H1 (cell line): ENCODE results near the gene CORIN. TPM values are rescaled to one million over a fixed set of nuclear protein-coding genes. Genes with fewer than 3 reads are reported as not detected.

Experiments used
- CTCF ChIA-PET: fragments of 300-600 bp; sonication (Branson Sonifier 250); formaldehyde crosslinking; loops from one replicate; lab custom pipeline; 2021; ENCODE audit not compliant: partially characterized antibody; lab: Charles Lee
- POLR2A ChIA-PET: fragments of 300-600 bp; sonication (Branson Sonifier 250); formaldehyde crosslinking; loops from one replicate; lab custom pipeline; 2021; ENCODE audit warnings: inconsistent platforms; ENCODE audit not compliant: partially characterized antibody; lab: Charles Lee
- DNase-seq, 2 experiments: peaks; one replicate each; pipeline versions ENCODE4 v3.0.0 to v3.0.0-alpha.2; 2010 to 2022; ENCODE audit warnings: low spot score in 2 of 2, low read depth in 1 of 2, mixed read lengths in 1 of 2
- FAIRE-seq: peaks from 2 replicates; lab custom pipeline; 2011; peaks lifted over from hg19 to GRCh38; lab: Jason Lieb, UNC
- H2AFZ ChIP-seq: 2 replicates; pipeline ENCODE4 v1.8.1; 2012; ENCODE audit warnings: low read length, inconsistent platforms
- H2AK5ac ChIP-seq: 2 replicates; pipeline ENCODE4 v1.6.1; 2013; ENCODE audit warnings: low read depth, low read length
- H2BK120ac ChIP-seq: replicated peaks from 2 replicates; pipeline ENCODE3; 2013; ENCODE audit warnings: low read depth, low read length, inconsistent platforms
- H2BK12ac ChIP-seq: 2 replicates; pipeline ENCODE4 v1.6.1; 2013; ENCODE audit warnings: low read depth, low read length
- H2BK15ac ChIP-seq: 2 replicates; pipeline ENCODE4 v1.6.1; 2013; ENCODE audit warnings: low read length
- H2BK20ac ChIP-seq: 2 replicates; pipeline ENCODE4 v1.6.1; 2013; ENCODE audit warnings: low read length
- H2BK5ac ChIP-seq: 2 replicates; pipeline ENCODE4 v1.6.1; 2013; ENCODE audit warnings: low read depth, low read length
- H3K14ac ChIP-seq: 2 replicates; pipeline ENCODE4 v1.6.1; 2013; ENCODE audit warnings: inconsistent platforms; ENCODE audit not compliant: insufficient read length
- H3K18ac ChIP-seq: 2 replicates; pipeline ENCODE4 v1.6.1; 2013; ENCODE audit warnings: low read length; ENCODE audit errors: extremely low read depth
- H3K23ac ChIP-seq: 2 replicates; pipeline ENCODE4 v1.6.1; 2013; ENCODE audit warnings: inconsistent platforms; ENCODE audit not compliant: insufficient read length
- H3K23me2 ChIP-seq: 2 replicates; pipeline ENCODE4 v1.6.1; 2013; ENCODE audit warnings: low read depth, low read length
- H3K27ac ChIP-seq: 2 replicates; pipeline ENCODE4 v1.6.1; 2011; ENCODE audit warnings: low read depth, low read length, inconsistent platforms
- H3K27me3 ChIP-seq, 4 experiments: replicated peaks in 1 of 4; 1 replicate in 1 of 4; 2 replicates in 3 of 4; pipeline versions ENCODE4 v1.6.1 to v1.8.1; 2011 to 2013; ENCODE audit warnings: low read length in 3 of 4, mild to moderate bottlenecking in 3 of 4, inconsistent platforms in 2 of 4, mixed read lengths in 2 of 4, moderate library complexity in 1 of 4; ENCODE audit not compliant: control insufficient read depth in 3 of 4, insufficient read depth in 3 of 4; ENCODE audit errors: extremely low read depth in 1 of 4
- H3K36me3 ChIP-seq, 4 experiments: 2 replicates each; pipeline versions ENCODE4 v1.6.1 to v1.8.1; 2011 to 2013; ENCODE audit warnings: mild to moderate bottlenecking in 4 of 4, low read length in 3 of 4, moderate library complexity in 2 of 4, control low read depth in 1 of 4, inconsistent platforms in 1 of 4; ENCODE audit not compliant: insufficient read depth in 4 of 4, control insufficient read depth in 2 of 4
- H3K4ac ChIP-seq: replicated peaks from 2 replicates; pipeline ENCODE3; 2013; ENCODE audit warnings: low read length, low read depth, mixed read lengths, inconsistent platforms; ENCODE audit not compliant: insufficient read length
- H3K4me1 ChIP-seq, 4 experiments: replicated peaks in 1 of 4; 1 replicate in 1 of 4; 2 replicates in 3 of 4; pipeline versions ENCODE4 v1.6.1 to v1.8.1; 2011 to 2013; ENCODE audit warnings: low read length in 3 of 4, inconsistent platforms in 2 of 4, mixed read lengths in 1 of 4; ENCODE audit not compliant: insufficient read depth in 4 of 4, control insufficient read depth in 3 of 4
- H3K4me2 ChIP-seq, 2 experiments: 2 replicates each; pipeline versions ENCODE4 v1.6.1 to v1.8.1; 2011 to 2013; ENCODE audit warnings: low read depth in 2 of 2, low read length in 2 of 2, control low read depth in 1 of 2, inconsistent platforms in 1 of 2, mild to moderate bottlenecking in 1 of 2; ENCODE audit not compliant: insufficient read depth in 1 of 2
- H3K4me3 ChIP-seq, 4 experiments: fragments of 200-600, 300-600 bp in 1 of 4; sonication (generic), shearing (Covaris generic), sonication (Bioruptor Twin) in 1 of 4; 2 replicates each; pipeline versions ENCODE4 v1.5.1 to v1.8.1; 2011 to 2016; ENCODE audit warnings: low read length in 4 of 4, low read depth in 3 of 4, control low read depth in 2 of 4, inconsistent platforms in 2 of 4, mild to moderate bottlenecking in 2 of 4, mixed read lengths in 1 of 4, moderate library complexity in 1 of 4; ENCODE audit not compliant: insufficient read depth in 2 of 4; ENCODE audit errors: extremely low read depth in 1 of 4
- H3K56ac ChIP-seq: replicated peaks from 2 replicates; pipeline ENCODE3; 2013; ENCODE audit warnings: low read depth, mild to moderate bottlenecking, mixed read lengths, low read length, inconsistent platforms; ENCODE audit not compliant: insufficient read length
- H3K79me1 ChIP-seq: 2 replicates; pipeline ENCODE4 v1.6.1; 2013; ENCODE audit warnings: low read depth, low read length, control low read depth
- H3K79me2 ChIP-seq, 2 experiments: 2 replicates each; pipeline versions ENCODE4 v1.6.1 to v1.8.1; 2012 to 2013; ENCODE audit warnings: low read length in 2 of 2, mild to moderate bottlenecking in 2 of 2, inconsistent platforms in 1 of 2; ENCODE audit not compliant: insufficient read depth in 2 of 2, control insufficient read depth in 1 of 2
- H3K9ac ChIP-seq, 4 experiments: replicated peaks in 1 of 4; 1 replicate in 1 of 4; 2 replicates in 3 of 4; pipeline versions ENCODE4 v1.6.1 to v1.8.1; 2011 to 2013; ENCODE audit warnings: low read depth in 3 of 4, low read length in 3 of 4, control low read depth in 2 of 4, mild to moderate bottlenecking in 2 of 4, moderate library complexity in 2 of 4, inconsistent platforms in 1 of 4; ENCODE audit errors: extremely low read depth in 1 of 4
- H3K9me3 ChIP-seq, 2 experiments: 2 replicates each; pipeline versions ENCODE4 v1.6.1 to v1.8.1; 2012 to 2013; ENCODE audit warnings: mild to moderate bottlenecking in 2 of 2, moderate library complexity in 2 of 2, control low read depth in 1 of 2, inconsistent platforms in 1 of 2, low read depth in 1 of 2, low read length in 1 of 2, mixed read lengths in 1 of 2; ENCODE audit not compliant: insufficient read depth in 2 of 2
- H4K20me1 ChIP-seq, 2 experiments: replicated peaks in 1 of 2; 2 replicates each; pipeline versions ENCODE3 to v1.8.1; 2011 to 2013; ENCODE audit warnings: inconsistent platforms in 2 of 2, low read length in 2 of 2, mild to moderate bottlenecking in 1 of 2; ENCODE audit not compliant: insufficient read depth in 2 of 2, control insufficient read depth in 1 of 2
- H4K5ac ChIP-seq: 2 replicates; pipeline ENCODE4 v1.6.1; 2013; ENCODE audit warnings: low read length, low read depth, mixed read lengths, inconsistent platforms; ENCODE audit not compliant: insufficient read length
- H4K8ac ChIP-seq: 2 replicates; pipeline ENCODE4 v1.8.0; 2013; ENCODE audit warnings: mild to moderate bottlenecking, moderate library complexity, low read length, inconsistent platforms; ENCODE audit not compliant: insufficient read depth; ENCODE audit errors: extremely low read depth
- H4K91ac ChIP-seq: replicated peaks from 2 replicates; pipeline ENCODE3; 2013; ENCODE audit warnings: low read length, mixed read lengths, inconsistent platforms; ENCODE audit not compliant: insufficient read length
- ATF3 ChIP-seq: IDR thresholded peaks from 2 replicates; pipeline ENCODE4 v1.6.1; 2011; ENCODE audit warnings: low read depth, mild to moderate bottlenecking, low read length; ENCODE audit not compliant: insufficient read depth
- BCL11A ChIP-seq, 2 experiments: IDR thresholded peaks; one replicate each; pipeline ENCODE4 v1.6.1; 2011; ENCODE audit warnings: low read depth in 2 of 2, low read length in 2 of 2, mild to moderate bottlenecking in 2 of 2
- BRCA1 ChIP-seq: IDR thresholded peaks from 2 replicates; pipeline ENCODE4 v1.6.1; 2012; ENCODE audit warnings: low read depth, low read length, improper control_type of control experiment
- CHD2 ChIP-seq: IDR thresholded peaks from 2 replicates; pipeline ENCODE4 v1.6.1; 2012; ENCODE audit warnings: low read length, improper control_type of control experiment
- EP300 ChIP-seq, 2 experiments: IDR thresholded peaks; 1 replicate in 1 of 2; 2 replicates in 1 of 2; pipeline ENCODE4 v1.6.1; 2011 to 2012; ENCODE audit warnings: low read depth in 2 of 2, low read length in 2 of 2, mild to moderate bottlenecking in 2 of 2, borderline replicate concordance in 1 of 2, inconsistent platforms in 1 of 2, moderate library complexity in 1 of 2
- GABPA ChIP-seq: IDR thresholded peaks from 2 replicates; pipeline ENCODE4 v1.6.1; 2011; ENCODE audit warnings: mild to moderate bottlenecking, low read length, moderate library complexity, borderline replicate concordance; ENCODE audit not compliant: insufficient read depth
- KDM4A ChIP-seq: IDR thresholded peaks from one replicate; pipeline ENCODE4 v1.7.1; 2012; ENCODE audit warnings: low read depth, mild to moderate bottlenecking, moderate library complexity, low read length, inconsistent platforms; ENCODE audit not compliant: severe bottlenecking
- NANOG ChIP-seq: IDR thresholded peaks from 2 replicates; pipeline ENCODE4 v1.6.1; 2011; ENCODE audit warnings: low read length, low read depth, mild to moderate bottlenecking, inconsistent platforms; ENCODE audit not compliant: insufficient read depth, poor library complexity, severe bottlenecking
- POLR2AphosphoS5 ChIP-seq: IDR thresholded peaks from 2 replicates; pipeline ENCODE4 v1.6.1; 2011; ENCODE audit warnings: low read depth, low read length
- TAF1 ChIP-seq: IDR thresholded peaks from 2 replicates; pipeline ENCODE4 v1.6.1; 2011; ENCODE audit warnings: mild to moderate bottlenecking, low read depth, low read length
- WGBS, 2 experiments: shearing (Covaris generic) in 1 of 2; methylation state at CpG; one replicate each; pipeline versions ENCODE4 v1.1.6 to v1.1.7; 2013 to 2015; ENCODE audit warnings: low lambda C conversion rate in 2 of 2, mixed read lengths in 2 of 2, inconsistent platforms in 1 of 2, low coverage in 1 of 2, missing lambda C conversion rate in 1 of 2; ENCODE audit not compliant: insufficient replicate concordance in 2 of 2, insufficient coverage in 1 of 2, insufficient read length in 1 of 2; ENCODE audit errors: extremely low coverage in 1 of 2, missing lambda C conversion rate in 1 of 2; 5-methylcytosine and 5-hydroxymethylcytosine counted together
- polyA plus RNA-seq, 7 experiments: library from polyadenylated mRNA; depleted of rRNA in 3 of 7; stranded (reverse) in 5 of 7; unstranded in 2 of 7; fragments of >200 nt in 5 of 7; fragments of 200-250 nt in 2 of 7; gene quantifications; 1 replicate in 5 of 7; 2 replicates in 1 of 7; 4 replicates in 1 of 7; pipeline versions ENCODE4 v1.2.1 to v1.2.3, GENCODE V29; 2011 to 2013; ENCODE audit warnings: missing spikeins in 2 of 7, mixed read lengths in 2 of 7
- total RNA-seq: library from RNA; stranded (reverse); fragmentation: NEBNext Ultra II Directional; extraction: Animal tissue kit (Norgen Biotek cat#: 25700); gene quantifications from 2 replicates; pipeline ENCODE4 v1.2.1, GENCODE V29; 2021

The CORIN gene
- total and polyA plus RNA-seq, 2 of the 8 experiments (the other 6 are each of a cell fraction or from before 2014, with no cell fraction given) = 0.09 to 0.32 TPM

DNA sequence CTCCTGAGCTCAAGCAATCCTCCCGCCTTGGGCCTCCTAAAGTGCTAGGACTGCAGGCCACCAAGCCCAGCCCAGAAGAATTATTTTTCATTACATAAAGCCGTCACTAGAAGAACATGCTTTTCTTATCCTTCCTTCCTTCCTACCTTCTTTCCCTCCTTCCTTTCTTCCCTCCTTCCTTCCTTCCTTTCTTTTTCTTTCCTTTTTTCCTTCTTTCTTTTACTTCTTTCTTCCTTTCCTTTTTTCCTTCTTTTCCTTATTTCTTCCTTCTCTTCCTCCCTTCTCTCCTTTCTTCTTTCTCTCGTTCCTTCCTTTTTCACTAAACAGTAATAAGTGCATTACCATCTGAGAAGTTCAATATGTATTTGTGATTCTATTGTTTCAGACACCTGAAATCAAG is 231.4 kb downstream of the CORIN start:
- H3K18ac ChIP-seq = no peak overlapping the region
- WGBS, 2 experiments = 91 to 100% methylated on average over 1 to 3 of the region's 3 CpGs
- CTCF ChIA-PET = no interaction called here

More for the DNA sequence above, 231.4 kb downstream of the CORIN start:
- H4K91ac ChIP-seq = no peak overlapping the region
- H3K4me3 ChIP-seq = no peak overlapping the region
- no peak overlapping the region for H2BK15ac ChIP-seq
- no peak overlapping the region for H2BK5ac ChIP-seq
- no peak overlapping the region for H3K4me2 ChIP-seq
- no peaks in the 10 kb centered on the region for H3K4me1 ChIP-seq
- no peaks in the 10 kb centered on the region for H4K20me1 ChIP-seq
- FAIRE-seq = no peak
- no peak for TF ChIP-seq CHD2
- no peak for TF ChIP-seq KDM4A
- TF ChIP-seq BCL11A (IDR thresholded peaks at IDR 0.05; ENCODE audit: low read depth in 2 of 2, low read length in 2 of 2) = no peak
- no peak for TF ChIP-seq NANOG
- no peak for TF ChIP-seq EP300 (IDR thresholded peaks at IDR 0.05; ENCODE audit: borderline replicate concordance in 1 of 2, low read depth in 2 of 2, low read length in 2 of 2)
- TF ChIP-seq BRCA1 = no peak
- no peak for TF ChIP-seq ATF3
- no peak for TF ChIP-seq TAF1
- TF ChIP-seq GABPA = no peak
- no peak for TF ChIP-seq POLR2AphosphoS5
- no peak overlapping the region for H4K5ac ChIP-seq
- H3K56ac ChIP-seq = no peak overlapping the region
- H3K36me3 ChIP-seq = no peaks in the 10 kb centered on the region
- no peak overlapping the region for H2BK20ac ChIP-seq
- no peak for DNase-seq
- no peak overlapping the region for H2AFZ ChIP-seq
- no peaks in the 10 kb centered on the region for H3K9me3 ChIP-seq
- H3K14ac ChIP-seq = no peak overlapping the region
- H3K4ac ChIP-seq = no peak overlapping the region
- no peaks in the 10 kb centered on the region for H3K79me2 ChIP-seq
- H4K8ac ChIP-seq = no peak overlapping the region
- no peaks in the 10 kb centered on the region for H3K27me3 ChIP-seq
- no peaks in the 10 kb centered on the region for H3K23me2 ChIP-seq
- no peak overlapping the region for H3K27ac ChIP-seq
- no peaks in the 10 kb centered on the region for H3K79me1 ChIP-seq
- no peak overlapping the region for H2AK5ac ChIP-seq
- no peak overlapping the region for H2BK120ac ChIP-seq
- H3K9ac ChIP-seq = no peak overlapping the region
- H2BK12ac ChIP-seq = no peak overlapping the region
- no peak overlapping the region for H3K23ac ChIP-seq
- POLR2A ChIA-PET = no interaction called here
